GM12865 (cell line): Measurements from ENCODE around the gene TNFAIP3.

ENCODE experiments used
- DNase-seq: peaks from one replicate; pipeline ENCODE4 v3.0.0; 2010; ENCODE audit warnings: low read depth
- H3K4me3 ChIP-seq: 2 replicates; pipeline ENCODE4 v1.5.1; 2011; ENCODE audit warnings: mild to moderate bottlenecking, low read depth, low read length, control low read depth
- TF ChIP-seq, protein P1 (sequence below): IDR thresholded peaks from 2 replicates; pipeline ENCODE4 v1.5.1; 2011; ENCODE audit warnings: low read length, control low read depth, low read depth, inconsistent platforms; ENCODE audit not compliant: insufficient read depth; ENCODE audit errors: missing control alignments

Gene TNFAIP3

GRCh38 chr6:137823826-137824555 lies 43.1 kb upstream of the TNFAIP3 start:
- no peak for DNase-seq
- TF ChIP-seq, protein P1, sequence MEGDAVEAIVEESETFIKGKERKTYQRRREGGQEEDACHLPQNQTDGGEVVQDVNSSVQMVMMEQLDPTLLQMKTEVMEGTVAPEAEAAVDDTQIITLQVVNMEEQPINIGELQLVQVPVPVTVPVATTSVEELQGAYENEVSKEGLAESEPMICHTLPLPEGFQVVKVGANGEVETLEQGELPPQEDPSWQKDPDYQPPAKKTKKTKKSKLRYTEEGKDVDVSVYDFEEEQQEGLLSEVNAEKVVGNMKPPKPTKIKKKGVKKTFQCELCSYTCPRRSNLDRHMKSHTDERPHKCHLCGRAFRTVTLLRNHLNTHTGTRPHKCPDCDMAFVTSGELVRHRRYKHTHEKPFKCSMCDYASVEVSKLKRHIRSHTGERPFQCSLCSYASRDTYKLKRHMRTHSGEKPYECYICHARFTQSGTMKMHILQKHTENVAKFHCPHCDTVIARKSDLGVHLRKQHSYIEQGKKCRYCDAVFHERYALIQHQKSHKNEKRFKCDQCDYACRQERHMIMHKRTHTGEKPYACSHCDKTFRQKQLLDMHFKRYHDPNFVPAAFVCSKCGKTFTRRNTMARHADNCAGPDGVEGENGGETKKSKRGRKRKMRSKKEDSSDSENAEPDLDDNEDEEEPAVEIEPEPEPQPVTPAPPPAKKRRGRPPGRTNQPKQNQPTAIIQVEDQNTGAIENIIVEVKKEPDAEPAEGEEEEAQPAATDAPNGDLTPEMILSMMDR: no peak
- H3K4me3 ChIP-seq: no peak overlapping the region

DNA sequence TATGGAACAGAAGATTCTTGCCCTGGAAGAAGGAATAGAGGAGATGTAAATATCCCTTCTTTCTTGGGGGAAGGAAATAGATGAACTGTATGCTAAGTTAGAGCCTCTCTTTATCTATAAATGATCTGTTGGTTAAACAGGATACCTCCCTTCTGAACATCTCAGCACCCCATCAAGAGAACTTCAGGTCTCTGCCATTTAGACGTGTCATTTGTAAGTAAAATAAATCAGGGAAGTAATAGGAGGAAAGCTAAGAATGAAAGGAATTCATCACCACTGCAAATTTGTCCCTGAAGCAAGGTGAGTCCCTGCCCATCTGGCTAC lies 42.5 kb upstream of the TNFAIP3 start:
- TF ChIP-seq, protein P1: no peak
- no peak overlapping the region for H3K4me3 ChIP-seq
- no peak for DNase-seq

DNA sequence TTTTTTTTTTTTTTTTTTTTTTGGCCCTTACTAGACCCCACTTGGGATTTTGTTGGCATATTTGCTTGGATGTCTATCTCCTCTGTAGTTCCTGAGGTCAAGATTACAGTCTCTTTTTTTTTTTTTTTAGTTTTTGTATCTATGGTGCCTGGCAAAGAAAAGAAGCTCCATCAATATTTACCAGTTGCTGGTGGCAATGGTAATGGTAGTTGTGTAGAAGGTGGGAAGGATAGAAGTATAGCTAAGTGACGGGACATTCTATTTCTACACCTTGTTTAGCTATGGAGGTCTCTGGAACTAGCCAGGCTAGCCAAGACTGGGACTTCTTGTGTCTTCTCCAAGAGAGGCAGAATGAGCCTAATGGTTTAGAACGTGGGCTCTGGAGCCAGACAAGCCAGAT lies 42.2 kb upstream of the TNFAIP3 start:
- TF ChIP-seq, protein P1: no peak
- no peak for DNase-seq
- no peak overlapping the region for H3K4me3 ChIP-seq

- no peak for DNase-seq
- TF ChIP-seq, protein P1: no peak
These were observed 39.6 kb upstream of the TNFAIP3 start for GRCh38 chr6:137827411-137827940.

DNA sequence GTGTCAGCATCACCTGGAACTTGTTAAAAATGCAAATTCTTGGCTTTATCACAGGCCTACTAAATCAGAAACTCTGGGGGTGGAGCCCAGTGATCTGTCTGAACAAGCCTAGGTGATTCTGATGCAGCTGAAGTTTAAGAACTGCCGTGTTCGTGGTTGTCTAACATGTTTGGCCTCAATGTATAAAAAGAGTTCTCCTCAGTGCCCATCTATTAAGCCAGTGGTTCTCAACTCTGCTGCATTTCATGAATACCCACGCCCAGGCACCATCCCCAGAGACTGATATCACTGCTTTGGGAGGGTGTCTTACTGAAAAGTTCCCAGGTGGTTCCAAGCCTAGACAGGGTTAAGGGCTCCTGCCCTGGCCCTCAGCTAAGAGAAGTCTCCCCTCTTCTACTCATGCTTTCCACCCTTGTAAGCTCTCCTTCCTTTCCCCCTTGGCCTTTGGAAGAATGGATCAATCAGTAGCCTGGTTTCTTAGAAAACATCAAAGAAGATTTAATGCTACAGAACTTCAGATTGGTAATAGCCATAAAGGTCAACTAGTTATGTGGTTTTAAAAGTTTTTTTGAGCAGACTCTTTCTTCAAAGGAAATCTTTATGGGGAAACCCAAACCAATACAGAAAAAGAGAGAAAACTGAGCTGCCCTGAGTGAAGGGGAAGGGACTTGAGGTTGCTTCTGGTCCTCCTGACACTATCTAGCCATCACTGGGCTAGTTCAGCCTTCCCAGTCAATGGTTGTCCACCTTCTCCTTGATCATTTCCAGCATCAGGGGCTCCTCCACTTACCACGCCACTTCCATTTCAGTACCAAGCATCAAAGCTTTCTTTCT lies 38.9 kb upstream of the TNFAIP3 start:
- no peak overlapping the region for H3K4me3 ChIP-seq
- TF ChIP-seq, protein P1: no peak
- DNase-seq: peak; percentile 81

More at GRCh38 chr6:137827411-137827940, 39.6 kb upstream of the TNFAIP3 start:
- no peak overlapping the region for H3K4me3 ChIP-seq

- no peak for DNase-seq
- H3K4me3 ChIP-seq: no peak overlapping the region
- TF ChIP-seq, protein P1: no peak
These were observed 37.4 kb upstream of the TNFAIP3 start for GRCh38 chr6:137829641-137830083.
